ENCODE data around the gene ALLC. TPM values are rescaled to one million over a fixed set of nuclear protein-coding genes. Genes with fewer than 3 reads are reported as not detected.

The ALLC gene
- total RNA-seq, 1 donor from 2014 or later: not detected

GRCh38 chr2:3742743-3743508, 84.9 kb downstream of the ALLC start:
- Histone ChIP-seq H3K27ac (no peak overlapping the region), H3K4me3 (no peak overlapping the region), H3K9me3 (no peaks in the 10 kb centered on the region), H3K4me1 (no peaks in the 10 kb centered on the region), H3K36me3 (no peaks in the 10 kb centered on the region), H3K27me3 (no peaks in the 10 kb centered on the region)
- no peak for TF ChIP-seq CTCF (IDR thresholded peaks at IDR 0.05)
- intact Hi-C loops (cut with DNase I): no loop called here
- no peak for DNase-seq (ENCODE audit: low spot score in 2 of 2)

GRCh38 chr2:3743951-3744555, 86.1 kb downstream of the ALLC start:
- no peaks in the 10 kb centered on the region for H3K9me3 ChIP-seq
- no peak for DNase-seq (ENCODE audit: low spot score in 2 of 2)
- H3K36me3 ChIP-seq: no peaks in the 10 kb centered on the region
- no peak overlapping the region for H3K27ac ChIP-seq
- no peaks in the 10 kb centered on the region for H3K4me1 ChIP-seq
- no peaks in the 10 kb centered on the region for H3K27me3 ChIP-seq
- TF ChIP-seq CTCF (IDR thresholded peaks at IDR 0.05): no peak
- intact Hi-C loops (cut with DNase I): no loop called here
- no peak overlapping the region for H3K4me3 ChIP-seq

- intact Hi-C loops (cut with DNase I): no loop called here
- no peaks in the 10 kb centered on the region for H3K27me3 ChIP-seq
- no peak for TF ChIP-seq CTCF (IDR thresholded peaks at IDR 0.05)
- H3K27ac ChIP-seq: no peak overlapping the region
- DNase-seq (ENCODE audit: low spot score in 2 of 2): no peak
- H3K36me3 ChIP-seq: no peaks in the 10 kb centered on the region
- no peaks in the 10 kb centered on the region for H3K4me1 ChIP-seq
- no peaks in the 10 kb centered on the region for H3K9me3 ChIP-seq
- H3K4me3 ChIP-seq: no peak overlapping the region
Observed at GRCh38 chr2:3745920-3746319, 87.9 kb downstream of the ALLC start.

- no peaks in the 10 kb centered on the region for H3K4me1 ChIP-seq
- H3K27ac ChIP-seq: no peak overlapping the region
- no peak overlapping the region for H3K4me3 ChIP-seq
- DNase-seq (ENCODE audit: low spot score in 2 of 2): no peak
- no peaks in the 10 kb centered on the region for H3K9me3 ChIP-seq
- intact Hi-C loops (cut with DNase I): no loop called here
- H3K27me3 ChIP-seq: no peaks in the 10 kb centered on the region
- H3K36me3 ChIP-seq: no peaks in the 10 kb centered on the region
- TF ChIP-seq CTCF (IDR thresholded peaks at IDR 0.05): no peak
Observed at GRCh38 chr2:3747032-3747654, 89.1 kb downstream of the ALLC start.

GRCh38 chr2:3747826-3748225, 89.8 kb downstream of the ALLC start:
- Histone ChIP-seq H3K36me3 (no peaks in the 10 kb centered on the region), H3K27me3 (no peaks in the 10 kb centered on the region), H3K27ac (no peak overlapping the region), H3K4me3 (no peak overlapping the region), H3K9me3 (no peaks in the 10 kb centered on the region), H3K4me1 (no peaks in the 10 kb centered on the region)
- no peak for TF ChIP-seq CTCF (IDR thresholded peaks at IDR 0.05)
- DNase-seq (ENCODE audit: low spot score in 2 of 2): no peak
- intact Hi-C loops (cut with DNase I): no loop called here

Measured in ascending aorta (tissue), 2 donors.